ENCODE measurements around the gene DOCK2. TPM values are rescaled to one million over a fixed set of nuclear protein-coding genes. Genes with fewer than 3 reads are reported as not detected.

Gene DOCK2
- total RNA-seq, 2 donors from 2014 or later, result 32.1 to 40.3 TPM

DNA sequence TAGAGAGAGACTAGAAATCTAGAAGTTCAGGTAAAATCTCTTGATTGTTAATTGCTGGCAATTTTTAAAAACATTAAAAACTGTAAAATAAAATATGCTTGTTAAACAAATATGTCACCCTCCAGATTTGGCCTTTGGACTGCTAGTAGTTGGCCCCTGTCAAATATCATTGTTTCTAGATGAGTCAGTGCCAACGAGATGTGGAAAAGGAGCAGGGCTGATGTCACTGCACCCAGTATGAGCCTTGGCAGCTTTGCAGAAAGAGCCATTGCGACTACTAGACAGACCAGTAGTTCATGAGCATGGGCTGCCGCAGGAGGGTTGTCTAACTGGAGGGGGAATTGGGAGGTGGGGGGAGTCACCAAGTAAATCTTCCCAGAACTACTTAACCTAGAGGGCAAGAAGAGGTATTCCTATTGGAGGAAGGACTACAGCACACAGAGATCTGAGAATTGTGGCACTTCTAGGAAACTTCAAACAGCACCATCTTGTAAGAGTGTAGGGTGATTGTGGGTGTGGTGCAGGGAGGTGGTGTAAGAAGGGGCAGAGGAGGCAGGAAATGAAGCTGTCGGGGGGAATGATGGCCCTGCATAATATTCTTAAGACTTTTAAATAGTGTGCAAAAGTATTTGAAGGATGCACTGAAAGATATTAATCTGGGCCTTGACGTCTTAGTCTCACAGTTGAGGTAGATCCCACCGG is 7.1 kb upstream of the DOCK2 start:
- no peak for ATAC-seq (ENCODE audit: insufficient number of reproducible peaks, low FRiP score, low read depth)
- no peaks in the 10 kb centered on the region for H3K36me3 ChIP-seq
- H3K4me1 ChIP-seq (ENCODE audit: control insufficient read depth in 1 of 2, low read depth in 2 of 2), result no peaks in the 10 kb centered on the region
- TF ChIP-seq, protein P1, sequence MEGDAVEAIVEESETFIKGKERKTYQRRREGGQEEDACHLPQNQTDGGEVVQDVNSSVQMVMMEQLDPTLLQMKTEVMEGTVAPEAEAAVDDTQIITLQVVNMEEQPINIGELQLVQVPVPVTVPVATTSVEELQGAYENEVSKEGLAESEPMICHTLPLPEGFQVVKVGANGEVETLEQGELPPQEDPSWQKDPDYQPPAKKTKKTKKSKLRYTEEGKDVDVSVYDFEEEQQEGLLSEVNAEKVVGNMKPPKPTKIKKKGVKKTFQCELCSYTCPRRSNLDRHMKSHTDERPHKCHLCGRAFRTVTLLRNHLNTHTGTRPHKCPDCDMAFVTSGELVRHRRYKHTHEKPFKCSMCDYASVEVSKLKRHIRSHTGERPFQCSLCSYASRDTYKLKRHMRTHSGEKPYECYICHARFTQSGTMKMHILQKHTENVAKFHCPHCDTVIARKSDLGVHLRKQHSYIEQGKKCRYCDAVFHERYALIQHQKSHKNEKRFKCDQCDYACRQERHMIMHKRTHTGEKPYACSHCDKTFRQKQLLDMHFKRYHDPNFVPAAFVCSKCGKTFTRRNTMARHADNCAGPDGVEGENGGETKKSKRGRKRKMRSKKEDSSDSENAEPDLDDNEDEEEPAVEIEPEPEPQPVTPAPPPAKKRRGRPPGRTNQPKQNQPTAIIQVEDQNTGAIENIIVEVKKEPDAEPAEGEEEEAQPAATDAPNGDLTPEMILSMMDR (IDR thresholded peaks at IDR 0.05), result no peak
- H3K27me3 ChIP-seq (replicated peaks; ENCODE audit: insufficient read depth), result no peaks in the 10 kb centered on the region
- no peak overlapping the region for H3K4me3 ChIP-seq
- no peaks in the 10 kb centered on the region for H3K9me3 ChIP-seq
- DNase-seq (ENCODE audit: low spot score), result no peak
- no peak overlapping the region for H3K27ac ChIP-seq

DNA sequence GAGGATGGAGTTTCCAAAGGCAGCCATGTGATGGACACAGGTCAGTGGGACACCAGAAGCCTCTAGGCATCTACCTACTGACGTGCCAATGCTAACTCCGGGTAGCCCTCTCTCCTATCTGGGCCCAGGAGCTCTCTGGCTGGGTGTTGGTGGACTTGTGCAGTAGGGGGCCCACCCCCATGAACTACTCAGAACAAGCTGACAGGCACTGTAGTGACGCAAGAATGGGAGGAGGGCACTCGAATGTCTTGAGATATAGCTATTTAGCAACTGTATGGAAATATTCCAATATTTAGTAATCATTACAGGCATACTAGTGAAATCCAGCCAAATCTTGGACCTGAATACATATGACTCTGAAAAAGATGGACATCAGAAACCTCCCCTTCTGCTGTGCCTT is 5.7 kb upstream of the DOCK2 start:
- Histone ChIP-seq H3K9me3 (no peaks in the 10 kb centered on the region), H3K27me3 (replicated peaks; ENCODE audit: insufficient read depth) (no peaks in the 10 kb centered on the region), H3K4me3 (no peak overlapping the region), H3K36me3 (no peaks in the 10 kb centered on the region), H3K4me1 (ENCODE audit: control insufficient read depth in 1 of 2, low read depth in 2 of 2) (no peaks in the 10 kb centered on the region), H3K27ac (no peak overlapping the region)
- TF ChIP-seq, protein P1 (IDR thresholded peaks at IDR 0.05), result no peak
- ATAC-seq (ENCODE audit: insufficient number of reproducible peaks, low FRiP score, low read depth), result no peak
- no peak for DNase-seq (ENCODE audit: low spot score)

DNA sequence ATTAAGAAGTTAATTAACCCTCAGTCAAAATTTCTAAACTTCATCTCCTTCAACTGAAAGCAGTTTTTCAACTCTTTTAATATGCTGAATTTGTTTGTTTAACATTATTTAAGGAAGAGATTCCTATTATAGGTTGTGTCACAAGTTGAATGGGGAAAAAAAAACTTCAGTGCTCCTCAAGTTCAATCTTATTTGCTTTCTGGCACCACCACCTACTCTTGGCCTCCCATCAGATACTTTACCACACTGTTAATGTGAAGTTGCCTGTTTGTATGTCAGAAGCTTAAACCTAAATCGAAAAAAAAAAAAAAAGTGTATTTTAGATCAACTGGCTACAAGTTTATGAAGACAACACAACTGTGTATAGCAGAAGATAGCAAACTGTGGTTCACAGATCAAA is 4.1 kb upstream of the DOCK2 start:
- ATAC-seq (ENCODE audit: insufficient number of reproducible peaks, low FRiP score, low read depth), result no peak

DNA sequence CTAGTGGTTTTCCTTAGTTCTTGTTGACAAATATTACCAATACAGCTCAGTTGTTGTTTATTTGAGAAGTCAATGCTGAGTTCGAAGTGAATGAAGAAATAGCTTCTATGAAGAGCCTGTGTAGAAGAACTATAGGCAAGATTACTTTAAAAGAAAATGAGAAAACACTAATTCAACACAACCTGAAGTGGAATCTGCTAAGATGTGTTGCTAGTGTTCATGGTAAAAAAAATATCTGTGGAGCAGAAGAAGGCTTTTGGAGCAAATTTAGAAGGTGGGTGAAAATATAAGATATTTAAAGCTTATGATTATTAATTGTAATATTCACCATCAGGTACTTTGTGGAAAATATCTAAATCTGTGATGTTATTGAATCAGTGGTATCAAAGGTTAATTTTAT is 2.5 kb upstream of the DOCK2 start:
- Histone ChIP-seq H3K27ac (no peak overlapping the region), H3K36me3 (no peaks in the 10 kb centered on the region), H3K4me3 (no peak overlapping the region), H3K4me1 (ENCODE audit: control insufficient read depth in 1 of 2, low read depth in 2 of 2) (no peaks in the 10 kb centered on the region), H3K9me3 (no peaks in the 10 kb centered on the region), H3K27me3 (replicated peaks; ENCODE audit: insufficient read depth) (no peaks in the 10 kb centered on the region)
- TF ChIP-seq, protein P1 (IDR thresholded peaks at IDR 0.05), result no peak
- DNase-seq (ENCODE audit: low spot score), result no peak
- no peak for ATAC-seq (ENCODE audit: insufficient number of reproducible peaks, low FRiP score, low read depth)

More for the DNA sequence above, 4.1 kb upstream of the DOCK2 start:
- TF ChIP-seq, protein P1 (IDR thresholded peaks at IDR 0.05), result no peak
- Histone ChIP-seq H3K36me3 (no peaks in the 10 kb centered on the region), H3K27ac (no peak overlapping the region), H3K9me3 (no peaks in the 10 kb centered on the region), H3K4me3 (no peak overlapping the region), H3K4me1 (ENCODE audit: control insufficient read depth in 1 of 2, low read depth in 2 of 2) (no peaks in the 10 kb centered on the region), H3K27me3 (replicated peaks; ENCODE audit: insufficient read depth) (no peaks in the 10 kb centered on the region)
- DNase-seq (ENCODE audit: low spot score), result no peak

DNA sequence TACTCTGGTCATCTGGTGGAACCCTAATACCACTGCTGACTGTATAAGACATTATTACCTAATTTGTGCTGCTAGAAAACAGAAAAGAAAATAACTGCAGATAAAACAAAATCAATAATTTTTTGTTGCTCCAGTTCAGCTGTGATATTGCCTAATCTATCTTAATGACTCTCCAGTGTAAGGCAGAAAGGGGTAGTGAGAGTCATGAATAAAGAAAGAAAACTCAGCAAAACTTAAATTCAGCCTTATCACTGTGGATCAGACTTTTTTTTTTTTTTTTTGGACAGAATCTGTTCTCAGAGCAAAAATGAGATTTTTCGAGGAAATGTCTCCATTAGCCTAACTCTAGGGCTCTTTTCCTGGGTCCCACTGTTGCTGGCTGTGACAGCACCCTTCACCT is 1.1 kb upstream of the DOCK2 start:
- ATAC-seq (ENCODE audit: insufficient number of reproducible peaks, low FRiP score, low read depth), result no peak

More for the DNA sequence above, 1.1 kb upstream of the DOCK2 start:
- Histone ChIP-seq H3K27ac (no peak overlapping the region), H3K27me3 (replicated peaks; ENCODE audit: insufficient read depth) (no peaks in the 10 kb centered on the region), H3K9me3 (no peaks in the 10 kb centered on the region), H3K36me3 (no peaks in the 10 kb centered on the region), H3K4me1 (ENCODE audit: control insufficient read depth in 1 of 2, low read depth in 2 of 2) (no peaks in the 10 kb centered on the region), H3K4me3 (no peak overlapping the region)
- TF ChIP-seq, protein P1 (IDR thresholded peaks at IDR 0.05), result no peak
- no peak for DNase-seq (ENCODE audit: low spot score)
